ENCODE results near the gene SDR42E2. TPM values are rescaled to one million over a fixed set of nuclear protein-coding genes. Genes with fewer than 3 reads are reported as not detected.

Gene SDR42E2
- total RNA-seq: 0.07 and 0.13 TPM in 2 replicates

GRCh38 chr16:22161999-22162655, at the start of gene SDR42E2:
Gene SDR42E2 (plus strand): TSS chr16:22162506. CDS start chr16:22165583, 3,077 bp downstream.

GRCh38 chr16:22206013-22206841, 43.9 kb downstream of the SDR42E2 start, which contains the start of gene EEF2K:
Gene EEF2K (plus strand): TSS chr16:22206278. CDS start chr16:22225730, 19,452 bp downstream.

Other genes with a start within 250 kb of the SDR42E2 start
- 237 and 256 TPM in 2 replicates for gene UQCRC2, start 209.1 kb upstream of the SDR42E2 start, total RNA-seq
- not detected in 2 replicates for gene PDZD9, start 161.4 kb upstream of the SDR42E2 start, total RNA-seq
- gene MOSMO, start 154.4 kb upstream of the SDR42E2 start, total RNA-seq: 45.6 and 52.0 TPM in 2 replicates
- gene VWA3A, start 70.0 kb upstream of the SDR42E2 start, total RNA-seq: 0.29 TPM in 1 of 2 replicates, not detected in the other
- gene EEF2K, start 43.8 kb downstream of the SDR42E2 start, total RNA-seq: 47.7 and 59.4 TPM in 2 replicates
- gene POLR3E, start 134.9 kb downstream of the SDR42E2 start, total RNA-seq: 38.2 and 42.1 TPM in 2 replicates
- 39.5 and 43.2 TPM in 2 replicates for gene CDR2, start 212.1 kb downstream of the SDR42E2 start, total RNA-seq